ENCODE measurements around the gene PTPN4. TPM values are rescaled to one million over a fixed set of nuclear protein-coding genes. Genes with fewer than 3 reads are reported as not detected.

Gene PTPN4
- polyA plus RNA-seq, 1 donor from 2014 or later: 22.0 TPM

GRCh38 chr2:119716284-119716672 is 43.4 kb upstream of the PTPN4 start:
- H3K27me3 ChIP-seq (ENCODE audit: insufficient read depth, low read depth, low read length): no peaks in the 10 kb centered on the region
- no peak overlapping the region for H3K9ac ChIP-seq (ENCODE audit: low read length)
- H3F3A ChIP-seq (ENCODE audit: insufficient read depth, low read length, poor library complexity, severe bottlenecking): no peaks in the 10 kb centered on the region
- no peak overlapping the region for H3K4me2 ChIP-seq (ENCODE audit: low read length)
- H3K79me2 ChIP-seq (replicated peaks; ENCODE audit: insufficient read depth, low read length): no peaks in the 10 kb centered on the region
- H3K27ac ChIP-seq (ENCODE audit: low read length): no peak overlapping the region
- no peaks in the 10 kb centered on the region for H3K9me3 ChIP-seq (ENCODE audit: low read length)
- no peak for TF ChIP-seq CTCF (IDR thresholded peaks at IDR 0.05; ENCODE audit: poor library complexity, severe bottlenecking)
- TF ChIP-seq TAF1 (IDR thresholded peaks at IDR 0.05; ENCODE audit: low read depth): no peak
- TF ChIP-seq POLR2AphosphoS5 (IDR thresholded peaks at IDR 0.05): no peak
- TF ChIP-seq EP300 (conservative IDR thresholded peaks at IDR 0.05; ENCODE audit: poor library complexity, severe bottlenecking): no peak
- TF ChIP-seq REST (IDR thresholded peaks at IDR 0.05; ENCODE audit: borderline replicate concordance): no peak
- no peak for TF ChIP-seq MXI1 (conservative IDR thresholded peaks at IDR 0.05; ENCODE audit: poor library complexity, severe bottlenecking)
- no peak for TF ChIP-seq EZH2 (IDR thresholded peaks at IDR 0.05; ENCODE audit: borderline replicate concordance, insufficient read depth, low read length, poor library complexity, severe bottlenecking)
- no peak for TF ChIP-seq SMC3 (conservative IDR thresholded peaks at IDR 0.05; ENCODE audit: poor library complexity)
- no peak for TF ChIP-seq RAD21 (conservative IDR thresholded peaks at IDR 0.05)
- H4K20me1 ChIP-seq (ENCODE audit: insufficient read depth): no peaks in the 10 kb centered on the region
- H3K9me2 ChIP-seq (ENCODE audit: insufficient read depth, low read length): no peaks in the 10 kb centered on the region
- H3K4me3 ChIP-seq (ENCODE audit: low read length): no peak overlapping the region
- no peak overlapping the region for H2AFZ ChIP-seq (ENCODE audit: low read depth, low read length)
- no peaks in the 10 kb centered on the region for H3K36me3 ChIP-seq (ENCODE audit: insufficient read depth, low read length)

GRCh38 chr2:119718501-119719260 is 41.0 kb upstream of the PTPN4 start:
- H3K9ac ChIP-seq (ENCODE audit: low read length): no peak overlapping the region
- no peak overlapping the region for H3K27ac ChIP-seq (ENCODE audit: low read length)
- no peak overlapping the region for H3K4me3 ChIP-seq (ENCODE audit: low read length)
- no peaks in the 10 kb centered on the region for H3K36me3 ChIP-seq (ENCODE audit: insufficient read depth, low read length)
- no peak overlapping the region for H2AFZ ChIP-seq (ENCODE audit: low read depth, low read length)
- no peak for TF ChIP-seq EP300 (conservative IDR thresholded peaks at IDR 0.05; ENCODE audit: poor library complexity, severe bottlenecking)
- TF ChIP-seq TAF1 (IDR thresholded peaks at IDR 0.05; ENCODE audit: low read depth): no peak
- TF ChIP-seq MXI1 (conservative IDR thresholded peaks at IDR 0.05; ENCODE audit: poor library complexity, severe bottlenecking): no peak
- TF ChIP-seq CTCF (IDR thresholded peaks at IDR 0.05; ENCODE audit: poor library complexity, severe bottlenecking): no peak
- H3K9me2 ChIP-seq (ENCODE audit: insufficient read depth, low read length): no peaks in the 10 kb centered on the region
- no peak overlapping the region for H3K4me2 ChIP-seq (ENCODE audit: low read length)
- no peaks in the 10 kb centered on the region for H4K20me1 ChIP-seq (ENCODE audit: insufficient read depth)
- H3K27me3 ChIP-seq (ENCODE audit: insufficient read depth, low read depth, low read length): no peaks in the 10 kb centered on the region
- no peaks in the 10 kb centered on the region for H3K79me2 ChIP-seq (replicated peaks; ENCODE audit: insufficient read depth, low read length)
- H3K9me3 ChIP-seq (ENCODE audit: low read length): no peaks in the 10 kb centered on the region
- H3F3A ChIP-seq (ENCODE audit: insufficient read depth, low read length, poor library complexity, severe bottlenecking): no peaks in the 10 kb centered on the region

Data from neural cell (in vitro differentiated cells).